IMR-90 (cell line): ENCODE results near the gene ANKRD34B. TPM values are rescaled to one million over a fixed set of nuclear protein-coding genes. Genes with fewer than 3 reads are reported as not detected.

Experiments used
- ATAC-seq: fragments of 200-7000 bp; cut with Tn5 transposase; 2 replicates; pipeline ENCODE4 v1.9.1; 2020; ENCODE audit warnings: low read depth, mild to moderate bottlenecking, moderate library complexity
- BruUV-seq: library from RNA; stranded (reverse); fragments of 400-500 nt; replicated peaks from 2 replicates; lab custom pipeline; 2021; lab: Mats Ljungman, UMichigan
- CTCF ChIA-PET: fragments of 300-600 bp; formaldehyde crosslinking; extraction: SDS; loops from one replicate; lab custom pipeline; 2021; ENCODE audit warnings: antibody characterized with exemption; lab: Yijun Ruan, JAX
- POLR2A ChIA-PET: fragments of 300-600 bp; sonication (Branson Sonifier 250); formaldehyde crosslinking; loops from one replicate; lab custom pipeline; 2022; ENCODE audit warnings: antibody characterized with exemption; ENCODE audit not compliant: unreplicated experiment; lab: Charles Lee
- DNase-seq: peaks from one replicate; pipeline ENCODE4 v3.0.0; 2013
- H2AFZ ChIP-seq: replicated peaks from 2 replicates; pipeline ENCODE3; 2013; ENCODE audit warnings: low read length, mild to moderate bottlenecking; ENCODE audit not compliant: poor library complexity
- H2AK5ac ChIP-seq: 2 replicates; pipeline ENCODE4 v1.6.1; 2013; ENCODE audit warnings: low read depth, low read length, inconsistent platforms
- H2AK9ac ChIP-seq: replicated peaks from 2 replicates; pipeline ENCODE3; 2013; ENCODE audit warnings: mild to moderate bottlenecking, low read depth, low read length, moderate library complexity; ENCODE audit not compliant: poor library complexity
- H2BK120ac ChIP-seq: 2 replicates; pipeline ENCODE4 v1.6.1; 2013; ENCODE audit warnings: low read depth, low read length, inconsistent platforms
- H2BK15ac ChIP-seq: 3 replicates; pipeline ENCODE4 v1.6.1; 2013; ENCODE audit warnings: low read depth, low read length, inconsistent platforms
- H2BK20ac ChIP-seq: 2 replicates; pipeline ENCODE4 v1.6.1; 2013; ENCODE audit warnings: low read depth, mild to moderate bottlenecking, inconsistent platforms, low read length, moderate library complexity
- H2BK5ac ChIP-seq: 2 replicates; pipeline ENCODE4 v1.6.1; 2013; ENCODE audit warnings: mild to moderate bottlenecking, low read depth, low read length, inconsistent platforms; ENCODE audit not compliant: poor library complexity, severe bottlenecking
- H3K14ac ChIP-seq: replicated peaks from 2 replicates; pipeline ENCODE4 v1.6.1; 2013; ENCODE audit warnings: low read depth, low read length, inconsistent platforms
- H3K18ac ChIP-seq: 2 replicates; pipeline ENCODE4 v1.6.1; 2013; ENCODE audit warnings: low read depth, low read length, control low read depth
- H3K23ac ChIP-seq: 2 replicates; pipeline ENCODE4 v1.6.1; 2013; ENCODE audit warnings: low read depth, low read length, inconsistent platforms
- H3K27ac ChIP-seq: 2 replicates; pipeline ENCODE4 v1.5.1; 2013; ENCODE audit warnings: mild to moderate bottlenecking, control low read depth, low read length; ENCODE audit not compliant: insufficient read depth
- H3K27me3 ChIP-seq: 2 replicates; pipeline ENCODE4 v1.6.1; 2013; ENCODE audit warnings: low read length; ENCODE audit not compliant: control insufficient read depth, insufficient read depth
- H3K36me3 ChIP-seq: 2 replicates; pipeline ENCODE4 v1.6.1; 2013; ENCODE audit warnings: low read length, mixed read lengths; ENCODE audit not compliant: control insufficient read depth, insufficient read depth
- H3K4ac ChIP-seq: 2 replicates; pipeline ENCODE4 v1.6.1; 2013; ENCODE audit warnings: low read depth, low read length, inconsistent platforms
- H3K4me1 ChIP-seq: 2 replicates; pipeline ENCODE4 v1.6.1; 2013; ENCODE audit warnings: low read length, mixed read lengths; ENCODE audit not compliant: control insufficient read depth, insufficient read depth
- H3K4me2 ChIP-seq: 2 replicates; pipeline ENCODE4 v1.6.1; 2013; ENCODE audit warnings: low read depth, mild to moderate bottlenecking, control low read depth, low read length, moderate library complexity
- H3K4me3 ChIP-seq: 2 replicates; pipeline ENCODE4 v1.5.1; 2013; ENCODE audit warnings: low read depth, mild to moderate bottlenecking, control low read depth, low read length, moderate library complexity; ENCODE audit not compliant: insufficient read depth
- H3K56ac ChIP-seq: 2 replicates; pipeline ENCODE4 v1.6.1; 2013; ENCODE audit warnings: low read length, inconsistent platforms; ENCODE audit not compliant: insufficient read depth; ENCODE audit errors: extremely low read depth
- H3K79me1 ChIP-seq, 2 experiments: 2 replicates each; pipeline ENCODE4 v1.6.1; 2013; ENCODE audit warnings: low read length in 2 of 2, inconsistent platforms in 1 of 2, low read depth in 1 of 2
- H3K9ac ChIP-seq: 2 replicates; pipeline ENCODE4 v1.6.1; 2013; ENCODE audit warnings: low read depth, low read length, control low read depth
- H3K9me1 ChIP-seq: 2 replicates; pipeline ENCODE4 v1.6.1; 2013; ENCODE audit warnings: low read length, inconsistent platforms; ENCODE audit not compliant: insufficient read depth
- H3K9me3 ChIP-seq: 2 replicates; pipeline ENCODE4 v1.6.1; 2013; ENCODE audit warnings: low read length; ENCODE audit not compliant: control insufficient read depth, insufficient read depth
- H4K20me1 ChIP-seq: 2 replicates; pipeline ENCODE4 v1.6.1; 2013; ENCODE audit warnings: low read length, inconsistent platforms; ENCODE audit not compliant: insufficient read depth
- H4K5ac ChIP-seq: 2 replicates; pipeline ENCODE4 v1.6.1; 2013; ENCODE audit warnings: mild to moderate bottlenecking, low read depth, low read length, control low read depth
- H4K8ac ChIP-seq, 2 experiments: 2 replicates each; pipeline ENCODE4 v1.6.1; 2013; ENCODE audit warnings: low read depth in 2 of 2, low read length in 2 of 2, control low read depth in 1 of 2, inconsistent platforms in 1 of 2
- H4K91ac ChIP-seq: 2 replicates; pipeline ENCODE4 v1.6.1; 2013; ENCODE audit warnings: low read depth, low read length, inconsistent platforms; ENCODE audit not compliant: insufficient read depth
- BHLHE40 ChIP-seq: fragments of 150-350 bp; IDR thresholded peaks from 2 replicates; pipeline ENCODE4 v1.6.1; 2016; ENCODE audit warnings: mild to moderate bottlenecking, low read depth, low read length
- CEBPB ChIP-seq: IDR thresholded peaks from 2 replicates; pipeline ENCODE4 v1.6.1; 2012; ENCODE audit warnings: low read depth, low read length, improper control_type of control experiment
- FOS ChIP-seq: fragments of 150-350 bp; IDR thresholded peaks from 2 replicates; pipeline ENCODE4 v1.6.1; 2016; ENCODE audit warnings: low read depth, low read length
- MAZ ChIP-seq: IDR thresholded peaks from 2 replicates; pipeline ENCODE4 v1.6.1; 2012; ENCODE audit warnings: low read depth, mild to moderate bottlenecking, low read length, improper control_type of control experiment, moderate library complexity, borderline replicate concordance
- MXI1 ChIP-seq: IDR thresholded peaks from 2 replicates; pipeline ENCODE4 v1.6.1; 2012; ENCODE audit warnings: low read depth, mild to moderate bottlenecking, low read length, moderate library complexity, borderline replicate concordance
- NFE2L2 ChIP-seq: fragments of 150-350 bp; IDR thresholded peaks from 2 replicates; pipeline ENCODE4 v1.6.1; 2016; ENCODE audit warnings: low read depth, mild to moderate bottlenecking, low read length
- POLR2A ChIP-seq: IDR thresholded peaks from 2 replicates; pipeline ENCODE4 v1.6.1; 2012; ENCODE audit warnings: mild to moderate bottlenecking, low read depth, low read length
- RAD21 ChIP-seq: IDR thresholded peaks from 2 replicates; pipeline ENCODE4 v1.6.1; 2012; ENCODE audit warnings: low read length, improper control_type of control experiment
- SMC3 ChIP-seq: fragments of 150-350 bp; IDR thresholded peaks from 2 replicates; pipeline ENCODE4 v1.6.1; 2016; ENCODE audit warnings: low read depth, mild to moderate bottlenecking, antibody characterized with exemption, low read length, moderate library complexity
- WGBS, 2 experiments: methylation state at CpG; one replicate each; pipeline versions ENCODE4 v1.1.5 to v1.1.7; 2013; ENCODE audit warnings: missing lambda C conversion rate in 2 of 2; ENCODE audit not compliant: insufficient read length in 1 of 2; ENCODE audit errors: extremely low coverage in 2 of 2; 5-methylcytosine and 5-hydroxymethylcytosine counted together
- dilution Hi-C: fragments of 300-500 bp; cut with HindIII; formaldehyde crosslinking; loops from one replicate; pipeline ENCODE4 v1.14.3; 2018; ENCODE audit warnings: low sequenced_read_pairs; ENCODE audit not compliant: unreplicated experiment
- in situ Hi-C: fragments of 300-500 bp; cut with MboI; formaldehyde crosslinking; loops from 3 replicates; pipeline ENCODE4 v1.14.3; 2019; ENCODE audit warnings: low sequenced_read_pairs, inconsistent platforms, mixed read lengths
- intact Hi-C: fragments of 100-400 bp; cut with micrococcal nuclease; formaldehyde crosslinking; loops from 2 replicates; pipeline ENCODE4 v1.10.0; 2022
- polyA plus RNA-seq, 3 experiments: library from polyadenylated mRNA; depleted of rRNA; stranded (reverse); fragments of >200 nt; gene quantifications; 2 replicates each; pipeline ENCODE4 v1.2.3, GENCODE V29; 2012; ENCODE audit warnings: low replicate concordance in 1 of 3
- total RNA-seq: library from RNA; depleted of rRNA; stranded (reverse); fragments of >200 nt; gene quantifications from 2 replicates; pipeline ENCODE4 v1.2.3, GENCODE V29; 2012
- TF ChIP-seq, protein P1 (sequence below): fragments of 150-350 bp; IDR thresholded peaks from 2 replicates; pipeline ENCODE4 v1.6.1; 2017; ENCODE audit warnings: mild to moderate bottlenecking, antibody characterized with exemption, low read length, low read depth
- TF ChIP-seq, protein P2 (sequence below): fragments of 150-350 bp; IDR thresholded peaks from 2 replicates; pipeline ENCODE4 v1.6.1; 2016; ENCODE audit warnings: low read depth, mild to moderate bottlenecking, low read length, moderate library complexity, borderline replicate concordance

ANKRD34B gene
- total and polyA plus RNA-seq, 2 of the 4 experiments (the other 2 are of a cell fraction), result not detected

DNA sequence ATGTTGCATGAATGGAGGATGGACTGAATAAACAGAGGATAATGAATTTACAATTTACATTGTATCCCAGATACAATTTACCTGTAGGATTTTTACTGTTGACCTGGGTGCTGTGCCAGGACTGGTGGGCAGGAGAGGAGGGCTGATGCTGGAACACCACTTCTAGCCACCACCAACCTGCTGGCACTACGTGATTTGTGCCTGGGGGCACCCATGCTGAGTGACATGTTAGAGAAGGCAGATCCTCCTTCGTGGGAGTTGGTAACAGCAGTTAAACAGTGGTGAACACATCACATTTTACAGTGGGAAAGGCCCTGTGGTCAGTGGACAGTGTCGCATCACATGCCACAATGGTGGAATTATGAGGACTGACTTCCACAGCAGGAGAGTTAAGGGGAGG is 3.0 kb upstream of the ANKRD34B start:
- Histone ChIP-seq H2BK120ac (no peak overlapping the region), H2AK5ac (no peak overlapping the region), H3K79me1 (no peaks in the 10 kb centered on the region), H3K18ac (no peak overlapping the region), H3K4me2 (no peak overlapping the region), H3K9ac (no peak overlapping the region), H3K4me1 (no peaks in the 10 kb centered on the region; the same call in 1 of the 2 replicates), H3K23ac (no peak overlapping the region), H3K9me3 (peaks cover 5% of the 10 kb centered on the region), H2BK15ac (no peak overlapping the region), H3K14ac (no peak overlapping the region), H3K27ac (no peak overlapping the region), H3K56ac (no peak overlapping the region), H4K5ac (no peak overlapping the region), H2AK9ac (no peak overlapping the region), H3K36me3 (no peaks in the 10 kb centered on the region), H4K91ac (no peak overlapping the region), H2BK20ac (no peak overlapping the region), H3K27me3 (peaks cover 50% of the 10 kb centered on the region), H3K4me3 (no peak overlapping the region), H2BK5ac (no peak overlapping the region), H3K9me1 (no peaks in the 10 kb centered on the region), H3K4ac (no peak overlapping the region), H4K8ac (no peak overlapping the region), H4K20me1 (no peaks in the 10 kb centered on the region), H2AFZ (no peak overlapping the region)
- dilution Hi-C loops, result no loop called here
- TF ChIP-seq MAZ, result no peak
- no peak for TF ChIP-seq POLR2A
- TF ChIP-seq SMC3, result no peak
- TF ChIP-seq RAD21, result no peak
- TF ChIP-seq CEBPB, result no peak
- TF ChIP-seq, protein P1, sequence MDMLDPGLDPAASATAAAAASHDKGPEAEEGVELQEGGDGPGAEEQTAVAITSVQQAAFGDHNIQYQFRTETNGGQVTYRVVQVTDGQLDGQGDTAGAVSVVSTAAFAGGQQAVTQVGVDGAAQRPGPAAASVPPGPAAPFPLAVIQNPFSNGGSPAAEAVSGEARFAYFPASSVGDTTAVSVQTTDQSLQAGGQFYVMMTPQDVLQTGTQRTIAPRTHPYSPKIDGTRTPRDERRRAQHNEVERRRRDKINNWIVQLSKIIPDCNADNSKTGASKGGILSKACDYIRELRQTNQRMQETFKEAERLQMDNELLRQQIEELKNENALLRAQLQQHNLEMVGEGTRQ, result no peak
- no peak for TF ChIP-seq BHLHE40
- no peak for TF ChIP-seq NFE2L2
- TF ChIP-seq FOS, result no peak
- TF ChIP-seq, protein P2, sequence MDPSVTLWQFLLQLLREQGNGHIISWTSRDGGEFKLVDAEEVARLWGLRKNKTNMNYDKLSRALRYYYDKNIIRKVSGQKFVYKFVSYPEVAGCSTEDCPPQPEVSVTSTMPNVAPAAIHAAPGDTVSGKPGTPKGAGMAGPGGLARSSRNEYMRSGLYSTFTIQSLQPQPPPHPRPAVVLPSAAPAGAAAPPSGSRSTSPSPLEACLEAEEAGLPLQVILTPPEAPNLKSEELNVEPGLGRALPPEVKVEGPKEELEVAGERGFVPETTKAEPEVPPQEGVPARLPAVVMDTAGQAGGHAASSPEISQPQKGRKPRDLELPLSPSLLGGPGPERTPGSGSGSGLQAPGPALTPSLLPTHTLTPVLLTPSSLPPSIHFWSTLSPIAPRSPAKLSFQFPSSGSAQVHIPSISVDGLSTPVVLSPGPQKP, result no peak
- no peak for TF ChIP-seq MXI1
- intact Hi-C loops, result no loop called here
- ChIA-PET CTCF (no interaction called here), POLR2A (no interaction called here)
- BruUV-seq, result no TSS peak
- ATAC-seq, result no peak
- 0% methylated on average over 1 of the region's 3 CpGs; no CpG with 5 or more reads in 1 of the 2 experiments for WGBS, 2 experiments
- in situ Hi-C loops, result no loop called here
- DNase-seq, result no peak
